IPS DF 4.7 (cell line): ENCODE results near the gene PSMC3.

Experiments
- DNase-seq: peaks from one replicate; pipeline ENCODE4 v3.0.0-alpha.2; 2013; ENCODE audit warnings: low spot score; ENCODE audit errors: extremely low read depth

PSMC3 gene

GRCh38 chr11:47413908-47414684 is 12.1 kb downstream of the PSMC3 start:
- DNase-seq: no peak

- DNase-seq: no peak
Measured at GRCh38 chr11:47413351-47413750, 12.9 kb downstream of the PSMC3 start.

DNA sequence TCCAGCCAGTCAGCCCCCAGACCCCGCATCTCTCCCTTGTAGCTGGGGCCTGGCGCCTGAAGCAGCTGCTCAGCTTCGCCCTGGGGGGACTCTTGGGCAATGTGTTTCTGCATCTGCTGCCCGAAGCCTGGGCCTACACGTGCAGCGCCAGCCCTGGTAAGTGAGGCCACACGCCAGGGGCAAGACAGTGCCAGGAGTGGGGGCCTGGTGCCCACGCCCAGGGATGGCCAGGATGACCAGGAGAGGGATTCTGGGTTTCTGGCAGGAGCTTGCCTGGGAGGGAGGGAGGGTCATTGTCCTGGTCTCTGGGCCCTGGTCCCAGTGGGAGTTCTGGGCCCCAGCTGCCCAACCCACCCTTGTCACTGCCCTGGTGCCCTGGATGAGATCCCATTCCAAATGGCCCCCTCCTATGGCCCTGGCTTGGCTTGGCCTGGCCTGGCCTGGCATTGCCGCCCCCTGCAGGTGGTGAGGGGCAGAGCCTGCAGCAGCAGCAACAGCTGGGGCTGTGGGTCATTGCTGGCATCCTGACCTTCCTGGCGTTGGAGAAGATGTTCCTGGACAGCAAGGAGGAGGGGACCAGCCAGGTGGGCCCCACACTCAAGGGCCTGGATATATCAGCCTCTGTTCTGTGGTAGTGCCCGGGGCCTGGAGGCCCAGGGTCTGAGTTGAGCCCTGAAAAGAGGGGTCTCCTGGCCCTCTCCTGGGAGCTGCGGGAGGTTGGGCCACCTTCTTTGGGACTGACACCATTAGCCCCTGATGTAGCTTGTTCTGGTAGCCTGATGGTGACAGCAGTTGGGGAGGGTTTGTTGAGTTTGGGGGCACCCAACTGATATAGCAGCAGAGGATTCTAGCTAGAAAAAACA is 14.1 kb downstream of the PSMC3 start:
- DNase-seq: no peak

- no peak for DNase-seq
Measured at GRCh38 chr11:47410370-47411264, 15.6 kb downstream of the PSMC3 start.

- no peak for DNase-seq
Measured at GRCh38 chr11:47409440-47410369, 16.5 kb downstream of the PSMC3 start.

DNA sequence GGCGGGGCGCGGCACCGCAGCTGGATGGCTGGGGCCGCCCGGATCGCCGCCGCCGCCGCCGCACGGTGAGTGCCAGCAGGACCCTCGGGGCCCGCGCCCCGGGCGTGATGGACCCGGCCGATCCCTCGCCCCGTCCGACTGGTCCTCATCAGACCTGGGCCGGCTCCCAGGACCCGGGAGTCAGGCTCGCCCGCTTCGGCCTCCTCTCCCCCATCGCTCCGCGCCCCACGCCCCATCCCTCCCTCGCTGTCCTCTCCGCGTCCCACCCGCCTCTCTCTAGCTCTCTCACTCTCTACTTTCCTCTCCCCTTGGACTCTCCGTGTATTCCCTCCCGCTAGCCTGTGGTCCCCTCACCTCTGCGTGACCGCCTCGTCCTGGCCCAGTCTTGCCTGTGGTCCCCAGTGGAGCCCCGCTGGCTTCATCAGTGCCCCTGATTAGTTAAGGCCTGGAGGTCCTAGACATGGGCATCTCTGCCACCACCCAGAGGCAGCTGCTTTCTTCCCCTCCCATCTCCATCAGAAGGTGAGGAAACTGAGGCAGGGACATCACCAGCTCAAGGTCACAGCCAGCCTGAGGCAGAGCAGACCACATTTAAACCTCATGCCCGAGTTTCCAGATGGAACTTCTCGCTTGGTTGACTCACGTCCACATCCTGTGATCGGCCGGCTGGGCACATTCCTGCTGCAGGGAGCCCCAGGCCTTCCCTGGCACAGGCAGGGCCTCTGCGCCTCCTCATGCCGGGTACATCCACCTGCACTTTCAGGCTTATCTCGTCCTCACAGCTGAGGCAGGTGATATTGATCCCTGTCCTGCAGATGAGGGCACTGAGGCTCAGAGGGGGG is 17.4 kb downstream of the PSMC3 start:
- DNase-seq: no peak

DNA sequence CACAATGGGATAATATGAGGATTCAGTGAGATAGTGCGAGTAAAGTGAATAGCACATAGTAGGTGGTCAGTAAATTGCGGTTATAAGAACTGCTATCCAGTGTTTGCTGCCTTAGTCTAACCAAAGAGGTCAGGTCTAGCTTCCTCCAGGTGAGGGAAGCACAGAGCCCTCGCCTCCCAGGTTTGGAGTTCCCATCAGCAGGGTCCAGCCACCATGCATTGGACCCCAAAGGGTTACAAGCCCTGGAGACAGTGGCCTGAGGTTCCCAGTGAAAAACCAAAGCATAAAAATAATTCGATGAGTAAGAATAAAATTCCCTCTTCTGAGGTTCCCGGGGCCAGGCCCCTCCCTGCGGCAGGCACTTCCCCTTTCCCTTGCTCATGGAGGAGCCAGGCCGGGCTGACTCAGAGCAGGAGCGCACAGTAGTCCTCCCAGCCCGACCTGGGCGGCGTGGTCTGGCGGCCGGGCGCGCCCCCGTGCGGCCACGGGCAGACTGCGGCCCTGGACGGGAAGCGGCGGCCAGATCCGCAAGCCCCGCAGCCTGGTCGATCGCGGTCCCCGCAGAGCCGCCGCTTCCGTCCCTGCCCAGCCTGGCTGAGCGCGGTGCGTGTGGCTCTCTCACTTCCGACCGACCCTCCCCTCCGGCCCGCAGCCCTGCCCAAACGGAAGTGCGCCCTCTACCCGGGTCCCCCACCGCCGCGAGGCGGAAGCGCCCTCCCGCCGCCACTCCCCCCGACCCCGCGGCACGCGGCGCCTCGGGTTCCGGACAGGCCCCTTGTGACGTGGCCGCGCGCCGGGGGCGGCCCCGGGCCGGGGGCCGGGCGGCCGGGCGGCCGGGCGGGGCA is 18.3 kb downstream of the PSMC3 start, which contains the start of gene SLC39A13:
Gene SLC39A13, plus strand, starts transcription at position 845 of the 845 bp plus-strand sequence. CDS start 1,505 bp downstream, outside the sequence.
- no peak for DNase-seq

DNA sequence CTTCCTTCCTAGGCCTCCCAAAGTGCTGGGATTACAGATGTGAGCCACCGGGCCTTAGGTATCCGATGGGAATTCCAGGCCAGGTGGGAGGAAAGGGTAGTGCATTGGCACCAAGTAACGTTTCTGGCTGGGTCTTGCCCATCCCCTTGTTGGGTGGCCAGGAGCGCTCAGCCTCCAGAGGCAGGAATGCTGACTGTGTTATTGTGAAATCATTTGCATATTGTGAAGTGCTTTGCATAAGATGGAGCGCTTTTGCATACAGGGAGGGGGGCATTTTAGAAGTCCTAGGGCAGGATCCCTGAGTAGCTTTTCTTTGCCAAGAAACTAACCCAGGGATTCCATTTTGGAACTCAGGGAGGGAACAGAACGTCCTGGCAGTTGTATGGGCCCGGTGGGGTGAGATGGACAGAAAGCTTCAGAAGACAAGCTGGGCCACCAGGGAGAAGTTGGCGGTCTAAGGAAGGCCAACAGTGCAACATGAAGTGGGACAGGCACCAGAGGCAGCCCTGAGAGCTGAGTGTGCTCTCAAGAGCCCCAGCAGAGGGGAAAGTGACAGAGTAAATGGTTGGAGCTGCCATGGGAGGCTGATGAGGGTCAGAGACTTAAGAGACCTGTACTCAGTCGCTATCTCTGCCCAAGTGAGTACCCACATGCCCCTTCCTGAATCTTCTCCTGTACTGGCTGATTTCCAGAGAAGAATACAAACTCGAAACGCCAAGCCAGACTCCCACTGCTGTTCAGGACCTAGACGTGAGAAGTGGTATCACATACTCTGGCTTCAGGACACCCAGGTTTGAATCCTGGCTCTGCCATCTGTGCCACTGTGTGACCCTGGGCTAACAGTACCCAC is 19.1 kb downstream of the PSMC3 start:
- DNase-seq: no peak

GRCh38 chr11:47403571-47403970 is 22.7 kb downstream of the PSMC3 start:
- DNase-seq: no peak

DNA sequence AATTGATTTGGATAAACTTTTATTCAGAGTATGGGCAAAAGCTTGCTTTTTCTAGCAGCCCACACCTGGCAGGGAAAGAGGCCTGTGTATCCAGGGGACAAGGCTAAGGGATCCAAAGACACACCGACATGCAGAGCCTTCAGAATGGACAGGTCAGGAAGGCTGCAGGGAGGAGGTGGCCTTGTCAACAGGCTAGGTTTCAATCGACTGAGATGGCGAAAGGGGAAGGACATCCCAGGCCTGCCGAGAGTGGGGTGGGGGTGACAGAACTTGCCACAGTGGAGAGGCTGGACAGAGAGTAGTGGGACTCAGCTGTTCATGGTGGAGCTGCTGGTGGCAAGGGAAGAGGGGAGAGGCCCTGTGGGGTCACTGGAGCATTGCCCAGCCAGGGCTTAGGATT is 23.1 kb downstream of the PSMC3 start:
- no peak for DNase-seq

DNA sequence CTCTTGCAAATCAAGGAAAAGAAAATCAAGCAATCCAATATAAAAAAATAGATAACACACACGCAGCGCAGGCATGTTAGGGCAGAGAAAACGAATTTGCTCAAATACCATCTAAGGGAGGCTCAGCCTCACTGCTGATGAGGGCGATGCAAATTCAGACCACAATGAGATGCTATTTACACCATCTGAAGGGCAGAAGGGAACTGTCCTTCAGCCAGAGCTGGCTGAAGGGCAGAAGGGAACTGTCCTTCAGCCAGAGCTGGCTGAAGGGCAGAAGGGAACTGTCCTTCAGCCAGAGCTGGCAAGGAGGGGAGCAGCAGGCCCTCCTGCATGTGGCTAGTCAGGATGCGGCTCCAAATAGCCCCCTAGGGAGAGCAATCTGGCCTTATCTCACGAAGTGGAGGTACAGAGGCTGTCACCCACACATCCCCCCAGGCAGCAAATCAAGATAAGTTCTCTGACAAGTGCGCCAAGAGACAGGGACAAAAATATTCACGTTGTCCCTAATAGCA is 25.4 kb downstream of the PSMC3 start:
- no peak for DNase-seq

- no peak for DNase-seq
Measured at GRCh38 chr11:47399860-47400767, 26.1 kb downstream of the PSMC3 start.

GRCh38 chr11:47398551-47398950 is 27.7 kb downstream of the PSMC3 start:
- DNase-seq: no peak

- no peak for DNase-seq
Measured at GRCh38 chr11:47398011-47398410, 28.2 kb downstream of the PSMC3 start.

DNA sequence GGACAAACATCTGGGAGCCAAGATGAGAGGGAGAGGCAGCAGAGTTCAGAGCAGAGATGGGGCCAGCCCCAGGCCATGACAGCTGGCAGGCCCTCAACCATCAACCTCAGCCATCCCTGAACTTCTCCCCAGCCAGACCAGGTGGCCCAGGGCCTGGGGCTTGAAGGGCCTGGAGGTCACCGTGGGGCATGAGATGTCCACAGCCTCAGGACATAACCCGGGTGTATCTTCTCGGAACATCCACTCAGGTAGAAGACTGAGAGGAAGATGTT is 30.3 kb downstream of the PSMC3 start:
- no peak for DNase-seq

GRCh38 chr11:47395223-47396048 is 30.8 kb downstream of the PSMC3 start:
- DNase-seq: no peak
